Endothelial cell of umbilical vein (primary cell): ENCODE results near the gene MRFAP1. TPM values are rescaled to one million over a fixed set of nuclear protein-coding genes. Genes with fewer than 3 reads are reported as not detected.

Experiments
- BruUV-seq: library from RNA; stranded (reverse); fragments of 400-500 nt; replicated peaks from 2 replicates; lab custom pipeline; 2021; lab: Mats Ljungman, UMichigan
- CTCF ChIA-PET: fragments of 300-600, 350-600 bp; sonication (Branson Sonifier 250); formaldehyde crosslinking; loops from one replicate; lab custom pipeline; 2021; ENCODE audit warnings: antibody characterized with exemption, inconsistent platforms; lab: Charles Lee
- POLR2A ChIA-PET: fragments of 300-600, 350-600 bp; sonication (Branson Sonifier 250); formaldehyde crosslinking; loops from one replicate; lab custom pipeline; 2021; ENCODE audit warnings: antibody characterized with exemption, inconsistent platforms; lab: Charles Lee
- DNase-seq: peaks from one replicate; pipeline ENCODE4 v3.0.0-alpha.2; 2011; ENCODE audit warnings: low read depth, low spot score
- FAIRE-seq: peaks from 2 replicates; lab custom pipeline; 2011; peaks lifted over from hg19 to GRCh38; lab: Jason Lieb, UNC
- H2AFZ ChIP-seq: 2 replicates; pipeline ENCODE4 v1.6.0; 2012; ENCODE audit warnings: low read depth, low read length, control low read depth, inconsistent platforms
- H3K27ac ChIP-seq: 2 replicates; pipeline ENCODE4 v1.5.1; 2011; ENCODE audit warnings: low read depth, mild to moderate bottlenecking, control low read depth, low read length, moderate library complexity; ENCODE audit not compliant: insufficient read depth
- H3K27me3 ChIP-seq, 2 experiments: 2 replicates each; pipeline versions ENCODE4 v1.6.0 to v1.6.1; 2011; ENCODE audit warnings: low read length in 2 of 2, mixed read lengths in 1 of 2; ENCODE audit not compliant: control insufficient read depth in 2 of 2, insufficient read depth in 2 of 2
- H3K36me3 ChIP-seq, 2 experiments: 2 replicates in 1 of 2; 3 replicates in 1 of 2; pipeline ENCODE4 v1.5.1; 2011; ENCODE audit warnings: low read length in 2 of 2, mild to moderate bottlenecking in 1 of 2, moderate library complexity in 1 of 2; ENCODE audit not compliant: control insufficient read depth in 2 of 2, insufficient read depth in 2 of 2; ENCODE audit errors: extremely low read depth in 1 of 2
- H3K4me1 ChIP-seq: 3 replicates; pipeline ENCODE4 v1.5.1; 2011; ENCODE audit warnings: mild to moderate bottlenecking, low read length; ENCODE audit not compliant: control insufficient read depth, insufficient read depth; ENCODE audit errors: extremely low read depth
- H3K4me2 ChIP-seq: 2 replicates; pipeline ENCODE4 v1.6.1; 2011; ENCODE audit warnings: low read length, control low read depth, mixed read lengths; ENCODE audit not compliant: insufficient read depth
- H3K4me3 ChIP-seq, 3 experiments: fragments of 200-600 bp in 1 of 3; sonication (generic), shearing (Covaris generic) in 1 of 3; replicated peaks in 1 of 3; 2 replicates each; pipeline ENCODE4 v1.5.1; 2011 to 2016; ENCODE audit warnings: control low read depth in 3 of 3, low read length in 3 of 3, mild to moderate bottlenecking in 2 of 3, inconsistent platforms in 1 of 3, low read depth in 1 of 3, moderate library complexity in 1 of 3; ENCODE audit not compliant: insufficient read depth in 1 of 3
- H3K79me2 ChIP-seq: 2 replicates; pipeline ENCODE4 v1.6.0; 2012; ENCODE audit warnings: low read length, inconsistent platforms; ENCODE audit not compliant: control insufficient read depth, insufficient read depth
- H3K9ac ChIP-seq: replicated peaks from 2 replicates; pipeline ENCODE3; 2011; ENCODE audit warnings: low read length, control low read depth; ENCODE audit not compliant: insufficient read depth; ENCODE audit errors: extremely low read depth
- H3K9me1 ChIP-seq: replicated peaks from 3 replicates; pipeline ENCODE4 v1.6.0; 2011; ENCODE audit warnings: mild to moderate bottlenecking, low read length; ENCODE audit not compliant: control insufficient read depth, insufficient read depth; ENCODE audit errors: extremely low read depth
- H3K9me3 ChIP-seq: replicated peaks from 2 replicates; pipeline ENCODE4 v1.5.1; 2012; ENCODE audit warnings: low read length, inconsistent platforms; ENCODE audit not compliant: control insufficient read depth, insufficient read depth
- H4K20me1 ChIP-seq: replicated peaks from 2 replicates; pipeline ENCODE3; 2011; ENCODE audit warnings: mild to moderate bottlenecking, low read length; ENCODE audit not compliant: control insufficient read depth, insufficient read depth; ENCODE audit errors: extremely low read depth
- EZH2 ChIP-seq: IDR thresholded peaks from 2 replicates; pipeline ENCODE4 v1.6.1; 2012; ENCODE audit warnings: borderline replicate concordance, low read depth, mild to moderate bottlenecking, moderate library complexity, low read length, inconsistent platforms; ENCODE audit not compliant: severe bottlenecking
- FOS ChIP-seq: IDR thresholded peaks from 2 replicates; pipeline ENCODE4 v1.6.1; 2011; ENCODE audit warnings: mild to moderate bottlenecking, low read length, moderate library complexity, borderline replicate concordance; ENCODE audit not compliant: insufficient read depth
- GATA2 ChIP-seq: IDR thresholded peaks from 2 replicates; pipeline ENCODE4 v1.7.0; 2011; ENCODE audit warnings: low read depth, mild to moderate bottlenecking, moderate library complexity, mixed read lengths, low read length; ENCODE audit not compliant: insufficient read length, insufficient read depth
- JUN ChIP-seq: IDR thresholded peaks from 2 replicates; pipeline ENCODE4 v1.6.1; 2011; ENCODE audit warnings: borderline replicate concordance, low read depth; ENCODE audit not compliant: insufficient read length, insufficient read depth
- MYC ChIP-seq: IDR thresholded peaks from one replicate; pipeline ENCODE4 v1.6.1; 2011; ENCODE audit warnings: mild to moderate bottlenecking, low read depth, low read length
- POLR2A ChIP-seq: IDR thresholded peaks from 2 replicates; pipeline ENCODE4 v1.6.1; 2012; ENCODE audit warnings: low read depth, mild to moderate bottlenecking, control low read depth, low read length
- POLR2AphosphoS5 ChIP-seq: IDR thresholded peaks from 2 replicates; pipeline ENCODE4 v1.6.1; 2012; ENCODE audit warnings: low read depth, mild to moderate bottlenecking, control low read depth, low read length, moderate library complexity; ENCODE audit not compliant: insufficient read depth
- dilution Hi-C: fragments of 300-500 bp; cut with MboI; formaldehyde crosslinking; loops from one replicate; pipeline ENCODE4 v1.15.0; 2019; ENCODE audit warnings: low sequenced_read_pairs; ENCODE audit not compliant: extremely low pct_ligation_motif_present
- intact Hi-C: fragments of 100-400 bp; cut with micrococcal nuclease; formaldehyde crosslinking; loops from one replicate; pipeline ENCODE4 v1.10.0; 2022
- polyA plus RNA-seq, 4 experiments: library from polyadenylated mRNA; depleted of rRNA in 3 of 4; stranded (reverse) in 3 of 4; unstranded in 1 of 4; fragments of >200 nt; gene quantifications; 2 replicates each; pipeline versions ENCODE4 v1.2.1 to v1.2.3, GENCODE V29; 2011 to 2012; ENCODE audit warnings: missing spikeins in 1 of 4
- total RNA-seq: library from RNA; stranded (reverse); gene quantifications from 2 replicates; pipeline ENCODE4 v1.2.3, GENCODE V29; 2021
- TF ChIP-seq, protein P1 (sequence below), 2 donors: IDR thresholded peaks; 1 replicate in 1 of 2; 2 replicates in 1 of 2; pipeline ENCODE4 v1.5.1; 2011; ENCODE audit warnings: low read length in 2 of 2, mild to moderate bottlenecking in 2 of 2, moderate library complexity in 2 of 2, control low read depth in 1 of 2, inconsistent platforms in 1 of 2, low read depth in 1 of 2; ENCODE audit not compliant: insufficient read depth in 1 of 2; ENCODE audit errors: extremely low read depth in 1 of 2
- TF ChIP-seq, protein P2 (sequence below): IDR thresholded peaks from 2 replicates; pipeline ENCODE4 v1.6.1; 2011; ENCODE audit not compliant: insufficient read depth, insufficient read length

MRFAP1 gene
- total and polyA plus RNA-seq, 2 donors (not counting 3 experiments of a cell fraction or from before 2014, with no cell fraction given): 170 to 317 TPM

DNA sequence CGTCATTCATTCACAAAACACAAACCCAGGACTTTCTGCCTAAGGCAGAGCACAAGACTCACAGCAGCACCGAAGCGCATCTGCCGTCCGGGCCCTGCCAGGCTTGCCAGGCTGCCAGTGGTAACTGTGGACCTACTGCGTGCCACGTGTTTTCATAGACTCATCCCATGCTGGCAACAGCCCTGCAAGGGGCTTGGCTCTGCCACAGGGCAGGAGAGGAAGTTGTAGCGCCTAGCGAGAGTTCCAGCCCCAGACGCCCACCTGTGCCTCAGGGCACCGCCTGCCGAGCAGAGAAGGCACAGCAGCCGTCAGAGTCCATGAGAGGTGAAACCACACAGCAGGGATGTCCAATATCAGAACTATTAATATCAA is 18.9 kb upstream of the MRFAP1 start:
- ChIA-PET CTCF (no interaction called here), POLR2A (no interaction called here)

More for the DNA sequence above, 18.9 kb upstream of the MRFAP1 start:
- H3K9me3 ChIP-seq: no peaks in the 10 kb centered on the region
- H2AFZ ChIP-seq: no peak overlapping the region
- peaks cover 0 to 6% of the 10 kb centered on the region in 2 experiments for H3K36me3 ChIP-seq
- DNase-seq: no peak
- TF ChIP-seq FOS (no peak), POLR2AphosphoS5 (no peak), MYC (no peak), EZH2 (no peak), JUN (no peak), GATA2 (no peak), POLR2A (no peak)
- TF ChIP-seq, protein P1, sequence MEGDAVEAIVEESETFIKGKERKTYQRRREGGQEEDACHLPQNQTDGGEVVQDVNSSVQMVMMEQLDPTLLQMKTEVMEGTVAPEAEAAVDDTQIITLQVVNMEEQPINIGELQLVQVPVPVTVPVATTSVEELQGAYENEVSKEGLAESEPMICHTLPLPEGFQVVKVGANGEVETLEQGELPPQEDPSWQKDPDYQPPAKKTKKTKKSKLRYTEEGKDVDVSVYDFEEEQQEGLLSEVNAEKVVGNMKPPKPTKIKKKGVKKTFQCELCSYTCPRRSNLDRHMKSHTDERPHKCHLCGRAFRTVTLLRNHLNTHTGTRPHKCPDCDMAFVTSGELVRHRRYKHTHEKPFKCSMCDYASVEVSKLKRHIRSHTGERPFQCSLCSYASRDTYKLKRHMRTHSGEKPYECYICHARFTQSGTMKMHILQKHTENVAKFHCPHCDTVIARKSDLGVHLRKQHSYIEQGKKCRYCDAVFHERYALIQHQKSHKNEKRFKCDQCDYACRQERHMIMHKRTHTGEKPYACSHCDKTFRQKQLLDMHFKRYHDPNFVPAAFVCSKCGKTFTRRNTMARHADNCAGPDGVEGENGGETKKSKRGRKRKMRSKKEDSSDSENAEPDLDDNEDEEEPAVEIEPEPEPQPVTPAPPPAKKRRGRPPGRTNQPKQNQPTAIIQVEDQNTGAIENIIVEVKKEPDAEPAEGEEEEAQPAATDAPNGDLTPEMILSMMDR (IDR thresholded peaks at IDR 0.05; ENCODE audit: extremely low read depth in 1 of 2, insufficient read depth in 1 of 2, low read depth in 1 of 2, low read length in 2 of 2): no peak
- TF ChIP-seq, protein P2, sequence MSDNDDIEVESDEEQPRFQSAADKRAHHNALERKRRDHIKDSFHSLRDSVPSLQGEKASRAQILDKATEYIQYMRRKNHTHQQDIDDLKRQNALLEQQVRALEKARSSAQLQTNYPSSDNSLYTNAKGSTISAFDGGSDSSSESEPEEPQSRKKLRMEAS: no peak
- H4K20me1 ChIP-seq: no peaks in the 10 kb centered on the region
- H3K4me2 ChIP-seq: no peak overlapping the region
- H3K4me3 ChIP-seq: no peak overlapping the region
- H3K4me1 ChIP-seq: no peaks in the 10 kb centered on the region
- H3K79me2 ChIP-seq: no peaks in the 10 kb centered on the region
- FAIRE-seq: no peak
- H3K27ac ChIP-seq: no peak overlapping the region
- BruUV-seq: TSS peak; percentile 53
- no peak overlapping the region for H3K9ac ChIP-seq
- no peaks in the 10 kb centered on the region for H3K9me1 ChIP-seq
- H3K27me3 ChIP-seq: no peaks in the 10 kb centered on the region
- intact Hi-C loops (no loop called here), dilution Hi-C loops (no loop called here)
